Measurements from ENCODE around the gene RAB3A.

DNA sequence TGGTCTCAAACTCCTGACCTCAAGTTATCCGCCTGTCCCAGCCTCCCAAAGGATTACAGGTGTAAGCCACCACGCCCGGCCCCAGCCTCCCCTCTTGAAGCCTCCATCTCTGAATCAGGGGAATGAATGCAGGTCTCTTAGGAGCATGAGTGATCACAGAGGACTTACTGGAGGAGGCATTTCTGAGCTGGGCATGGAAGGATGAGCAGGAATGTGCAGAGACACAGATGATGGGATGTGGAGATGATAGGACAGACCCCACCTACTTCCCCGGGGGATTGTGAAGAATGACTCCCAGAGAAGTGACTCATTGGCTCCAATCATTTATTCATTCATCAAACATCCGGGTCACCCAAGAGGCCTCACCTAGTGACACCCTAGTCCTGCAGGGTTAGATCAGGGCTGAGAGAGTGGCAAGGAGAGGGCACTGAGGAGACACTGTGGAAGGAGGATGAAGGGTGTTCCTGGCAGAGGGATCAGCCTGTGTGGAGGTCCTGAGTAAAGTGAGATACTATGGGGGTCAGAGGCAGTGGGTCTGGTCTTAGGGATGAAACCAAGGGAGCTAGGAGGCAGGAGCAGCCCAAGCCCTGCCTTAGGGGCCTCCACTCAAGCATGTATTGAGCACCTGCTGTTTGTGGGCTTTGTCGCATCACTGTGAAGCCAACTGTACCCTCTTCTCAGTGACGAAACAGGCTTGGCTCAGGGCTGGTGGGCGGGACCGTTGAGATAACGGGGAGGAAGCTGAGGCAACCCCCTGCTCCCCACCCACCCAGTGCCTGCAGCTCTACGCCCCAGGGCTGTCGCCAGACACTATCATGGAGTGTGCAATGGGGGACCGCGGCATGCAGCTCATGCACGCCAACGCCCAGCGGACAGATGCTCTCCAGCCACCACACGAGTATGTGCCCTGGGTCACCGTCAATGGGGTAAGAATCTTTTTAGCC, 27.2 kb downstream of the RAB3A start:
- TF ChIP-seq, protein P1, sequence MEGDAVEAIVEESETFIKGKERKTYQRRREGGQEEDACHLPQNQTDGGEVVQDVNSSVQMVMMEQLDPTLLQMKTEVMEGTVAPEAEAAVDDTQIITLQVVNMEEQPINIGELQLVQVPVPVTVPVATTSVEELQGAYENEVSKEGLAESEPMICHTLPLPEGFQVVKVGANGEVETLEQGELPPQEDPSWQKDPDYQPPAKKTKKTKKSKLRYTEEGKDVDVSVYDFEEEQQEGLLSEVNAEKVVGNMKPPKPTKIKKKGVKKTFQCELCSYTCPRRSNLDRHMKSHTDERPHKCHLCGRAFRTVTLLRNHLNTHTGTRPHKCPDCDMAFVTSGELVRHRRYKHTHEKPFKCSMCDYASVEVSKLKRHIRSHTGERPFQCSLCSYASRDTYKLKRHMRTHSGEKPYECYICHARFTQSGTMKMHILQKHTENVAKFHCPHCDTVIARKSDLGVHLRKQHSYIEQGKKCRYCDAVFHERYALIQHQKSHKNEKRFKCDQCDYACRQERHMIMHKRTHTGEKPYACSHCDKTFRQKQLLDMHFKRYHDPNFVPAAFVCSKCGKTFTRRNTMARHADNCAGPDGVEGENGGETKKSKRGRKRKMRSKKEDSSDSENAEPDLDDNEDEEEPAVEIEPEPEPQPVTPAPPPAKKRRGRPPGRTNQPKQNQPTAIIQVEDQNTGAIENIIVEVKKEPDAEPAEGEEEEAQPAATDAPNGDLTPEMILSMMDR (IDR thresholded peaks at IDR 0.05), result no peak
- TF ChIP-seq POLR2A (IDR thresholded peaks at IDR 0.05), result no peak
